GM19438 (cell line): ENCODE data around the gene SLC4A9.

Experiments
- ATAC-seq: cut with Tn5 transposase; IDR thresholded peaks from one replicate; pipeline ENCODE4 v1.9.1; 2021; ENCODE audit warnings: low read depth; ENCODE audit not compliant: unreplicated experiment

Gene SLC4A9

DNA sequence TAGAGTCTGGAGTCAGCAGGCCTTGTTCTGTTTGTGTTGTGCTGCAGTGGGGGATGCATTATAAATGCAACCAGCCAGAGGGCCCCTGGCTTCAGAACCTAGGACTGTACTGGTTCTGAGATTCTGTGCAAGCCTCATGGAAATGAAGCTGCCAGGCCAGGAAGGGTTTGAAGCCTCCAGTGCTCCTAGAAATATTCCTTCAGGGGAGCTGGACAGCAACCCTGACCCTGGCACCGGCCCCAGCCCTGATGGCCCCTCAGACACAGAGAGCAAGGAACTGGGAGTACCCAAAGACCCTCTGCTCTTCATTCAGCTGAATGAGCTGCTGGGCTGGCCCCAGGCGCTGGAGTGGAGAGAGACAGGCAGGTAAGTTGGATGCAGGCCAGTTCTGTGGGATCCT, at the start of gene SLC4A9:
SLC4A9 (plus strand) TSS at position 94 of the 400 bp plus-strand sequence; CDS start at position 137, 43 bp downstream.
- ATAC-seq, result no peak

- ATAC-seq, result no peak
Measured at GRCh38 chr5:140310434-140310833, 49.6 kb upstream of the SLC4A9 start.

GRCh38 chr5:140311011-140311467, 49.0 kb upstream of the SLC4A9 start:
- no peak for ATAC-seq

DNA sequence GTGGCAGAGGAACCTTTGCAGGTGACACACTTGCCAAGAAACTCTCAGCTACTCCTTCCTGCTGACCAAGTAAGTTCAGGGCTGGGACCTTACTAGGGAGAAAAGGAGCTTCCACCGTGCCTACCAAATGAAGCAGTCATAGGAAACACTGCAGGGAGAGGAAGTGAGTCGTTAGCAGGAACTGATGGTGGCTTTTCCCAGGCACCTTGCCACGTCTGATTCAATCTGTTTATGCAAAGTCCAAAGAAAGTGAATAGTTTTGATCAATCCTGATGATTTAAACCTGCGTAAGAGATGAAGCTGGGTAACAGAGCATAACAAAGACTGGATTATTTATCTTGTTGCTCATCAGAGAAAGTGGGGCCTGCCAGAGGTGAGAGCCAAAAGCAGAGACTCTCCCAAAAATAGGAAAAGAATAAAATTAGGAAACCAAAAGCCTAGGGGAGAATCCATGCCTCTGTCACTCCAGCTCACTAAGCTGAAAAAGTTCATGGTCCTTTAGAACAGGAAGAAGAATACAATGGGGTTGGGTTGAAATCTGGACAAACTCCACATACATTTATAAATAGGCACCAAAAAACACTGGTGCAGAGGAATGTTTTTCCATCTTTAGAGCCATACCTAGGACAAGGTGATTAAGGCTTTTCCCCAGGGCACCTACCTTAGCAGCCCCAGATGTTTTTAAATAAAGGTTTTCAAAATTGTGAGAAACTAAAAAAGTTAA, 47.8 kb upstream of the SLC4A9 start:
- ATAC-seq, result no peak

- no peak for ATAC-seq
Measured at GRCh38 chr5:140312791-140313189, 47.2 kb upstream of the SLC4A9 start.

- ATAC-seq, result no peak
Measured at GRCh38 chr5:140317859-140318258, 42.1 kb upstream of the SLC4A9 start.

GRCh38 chr5:140318792-140319191, 41.2 kb upstream of the SLC4A9 start:
- no peak for ATAC-seq

DNA sequence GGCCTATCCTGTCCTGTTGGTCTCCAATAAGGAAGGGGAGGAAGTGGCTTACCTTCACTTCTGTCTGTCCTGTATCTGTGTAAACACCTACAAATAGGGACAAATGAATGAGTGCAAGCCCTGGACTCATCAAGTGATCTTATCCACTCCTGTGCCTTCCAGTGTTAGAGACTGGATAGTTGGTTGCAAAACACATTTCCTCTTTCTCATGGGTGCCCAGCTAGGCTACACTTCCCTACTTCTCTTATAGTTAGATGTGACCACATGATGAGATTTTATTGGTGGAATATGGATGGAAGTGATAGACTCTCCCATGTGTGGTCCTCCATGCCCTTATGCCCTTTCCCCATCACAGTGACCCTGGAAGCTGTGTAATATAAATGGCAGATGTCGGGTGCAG, 40.2 kb upstream of the SLC4A9 start:
- no peak for ATAC-seq

GRCh38 chr5:140321796-140322195, 38.2 kb upstream of the SLC4A9 start:
- no peak for ATAC-seq

DNA sequence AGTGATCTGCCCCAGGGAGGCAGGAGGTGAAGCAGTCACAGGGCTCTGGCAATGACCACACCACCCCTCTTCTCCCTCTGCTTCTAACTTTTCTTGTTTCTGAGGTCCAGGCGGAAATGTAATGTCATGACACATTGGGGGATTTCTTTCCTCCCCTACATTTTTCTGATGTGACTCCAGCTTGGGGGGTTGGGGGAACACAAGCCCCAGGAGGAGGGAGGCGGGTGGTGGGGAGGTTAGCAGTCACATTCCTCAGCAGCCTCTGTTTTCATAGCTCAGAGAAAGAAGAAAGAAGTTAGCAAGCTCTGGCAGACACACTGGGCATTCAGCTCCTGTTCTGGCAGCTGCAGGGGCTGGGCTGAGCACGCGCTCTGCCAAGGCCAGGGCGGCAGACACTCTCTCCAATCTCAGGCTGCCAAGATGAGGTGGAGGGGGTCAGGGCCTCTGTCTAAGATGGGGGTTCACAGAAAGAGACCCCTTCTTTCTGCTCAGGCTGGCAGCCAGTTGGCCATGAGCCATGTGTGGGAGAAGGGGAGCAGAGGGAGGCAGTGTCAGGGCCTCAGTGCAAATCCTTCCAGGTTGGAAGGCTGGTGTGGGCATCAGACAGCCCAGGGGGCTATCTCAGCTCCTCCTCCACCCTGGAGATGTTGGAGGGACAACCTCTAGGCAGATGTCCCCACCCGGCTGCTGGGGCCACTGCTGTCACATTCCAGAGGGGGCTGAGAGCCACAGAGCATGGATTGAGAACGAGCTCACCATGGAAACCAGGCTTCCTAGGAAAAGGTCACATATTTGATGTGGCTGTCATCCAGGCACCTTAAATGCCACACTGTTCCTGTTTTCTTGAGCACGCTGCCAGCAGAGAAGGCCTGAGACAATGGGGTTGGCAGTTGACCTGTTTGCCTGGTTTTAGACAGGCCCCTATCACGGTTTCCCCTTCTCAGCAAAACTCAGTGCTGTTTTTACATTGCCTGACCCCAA, 37.0 kb upstream of the SLC4A9 start:
- no peak for ATAC-seq

DNA sequence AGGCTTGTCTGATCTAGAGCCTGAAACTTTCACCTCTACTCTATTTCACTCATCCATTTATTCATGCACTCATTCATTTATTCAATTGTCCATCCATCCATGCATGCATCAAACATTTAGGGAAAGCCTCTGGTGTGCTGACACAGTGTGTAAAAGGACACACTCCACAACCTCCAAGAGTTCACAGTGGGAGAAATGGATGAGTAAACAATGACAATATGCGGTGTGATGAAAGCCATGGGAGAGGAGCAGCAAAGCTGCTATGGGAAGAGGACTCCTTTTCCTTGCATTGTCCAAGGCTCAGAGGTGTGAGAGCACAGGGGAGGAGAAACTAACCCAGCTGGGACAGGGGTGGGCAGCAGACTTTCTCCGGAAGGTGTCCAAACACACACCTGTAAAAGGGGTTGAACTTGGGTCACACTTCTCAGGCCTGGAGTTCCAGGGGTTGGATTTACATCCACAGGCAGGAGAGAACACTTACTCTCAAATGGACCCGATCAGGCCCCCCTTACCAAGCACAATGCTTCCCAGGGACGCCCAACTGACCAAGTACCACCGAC, 35.9 kb upstream of the SLC4A9 start:
- no peak for ATAC-seq

DNA sequence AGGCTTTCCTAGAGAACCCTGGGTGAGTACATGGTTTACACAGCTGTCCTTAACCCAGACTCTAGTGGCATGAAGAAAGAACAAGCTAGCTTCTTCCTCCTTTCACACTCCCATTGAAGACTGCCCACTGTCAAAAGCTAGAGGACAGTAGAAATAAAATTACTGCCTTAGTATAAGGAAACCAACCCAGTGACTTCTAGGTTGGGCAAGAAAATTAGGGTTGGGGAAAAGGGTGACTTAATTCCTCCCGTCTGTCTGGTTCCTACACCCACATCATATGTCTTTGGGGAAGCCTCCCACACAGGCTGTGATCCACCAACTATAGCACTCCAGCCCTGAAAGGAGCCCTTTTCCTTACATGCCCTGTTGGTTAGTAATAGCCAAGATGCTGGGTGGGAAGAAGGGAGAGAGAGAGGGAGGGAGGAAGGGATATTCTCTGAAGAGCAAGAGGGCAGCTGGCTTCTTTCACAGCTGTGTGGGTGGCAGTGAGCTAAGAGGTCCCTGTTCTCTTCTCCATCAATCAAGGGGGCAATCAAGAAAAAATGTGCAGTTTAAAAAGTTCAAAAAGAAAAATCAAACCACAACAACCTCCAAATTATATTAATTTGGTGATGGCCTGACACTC, 35.3 kb upstream of the SLC4A9 start:
- ATAC-seq, result no peak

DNA sequence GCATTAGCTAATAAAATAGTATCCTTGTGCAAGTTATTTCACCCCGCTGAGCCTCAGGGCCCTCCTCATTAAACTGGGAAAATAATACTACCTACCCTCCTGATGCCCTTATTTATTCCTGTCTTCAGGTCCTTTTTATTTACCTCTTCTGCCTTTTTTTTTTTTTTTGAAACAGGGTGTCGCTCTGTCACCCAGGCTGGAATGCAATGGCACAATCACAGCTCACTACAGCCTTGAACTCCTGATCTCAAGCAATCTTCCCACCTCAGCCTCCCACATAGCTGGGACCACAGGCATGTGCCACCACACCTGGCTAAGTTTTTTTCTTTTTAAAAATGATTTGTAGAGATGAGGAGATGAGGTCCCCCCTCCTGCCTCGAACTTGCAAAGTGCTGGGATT, 34.5 kb upstream of the SLC4A9 start:
- ATAC-seq, result no peak

DNA sequence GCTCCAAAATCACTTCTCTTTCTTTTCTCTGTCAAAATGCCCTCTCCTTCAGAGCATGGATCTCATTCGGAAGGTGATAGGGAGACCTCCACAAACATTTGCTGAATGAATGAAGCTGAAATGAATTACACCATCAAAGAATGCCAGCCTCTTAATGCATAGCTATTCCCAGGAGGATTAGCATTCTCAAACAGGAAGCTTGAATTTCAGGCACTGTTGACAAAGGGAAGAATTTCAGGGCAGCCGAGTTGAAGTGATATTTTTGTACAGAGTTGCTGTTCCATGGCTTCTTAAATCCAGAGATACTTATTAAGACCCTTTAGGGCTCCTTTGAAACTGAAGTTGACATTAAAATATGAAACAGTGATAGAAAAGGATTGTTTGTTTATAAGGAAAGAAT, 32.4 kb upstream of the SLC4A9 start:
- ATAC-seq, result no peak

- ATAC-seq, result no peak
Measured at GRCh38 chr5:140328036-140328764, 31.8 kb upstream of the SLC4A9 start.

GRCh38 chr5:140329739-140330481, 30.1 kb upstream of the SLC4A9 start:
- no peak for ATAC-seq

- ATAC-seq, result no peak
Measured at GRCh38 chr5:140331638-140332037, 28.4 kb upstream of the SLC4A9 start.

- no peak for ATAC-seq
Measured at GRCh38 chr5:140336388-140336787, 23.6 kb upstream of the SLC4A9 start.

- ATAC-seq, result no peak
Measured at GRCh38 chr5:140337880-140338279, 22.1 kb upstream of the SLC4A9 start.
